Activated CD4-positive, alpha-beta T cell treated with anti-CD3 and anti-CD28 coated beads, Interleukin-2, amount 50 U/mL, for 1 hour (primary cell): ENCODE results near the gene DEXI.

Source experiments
- DNase-seq: peaks from one replicate; pipeline ENCODE4 v3.0.0-alpha.2; 2020

Gene DEXI

DNA sequence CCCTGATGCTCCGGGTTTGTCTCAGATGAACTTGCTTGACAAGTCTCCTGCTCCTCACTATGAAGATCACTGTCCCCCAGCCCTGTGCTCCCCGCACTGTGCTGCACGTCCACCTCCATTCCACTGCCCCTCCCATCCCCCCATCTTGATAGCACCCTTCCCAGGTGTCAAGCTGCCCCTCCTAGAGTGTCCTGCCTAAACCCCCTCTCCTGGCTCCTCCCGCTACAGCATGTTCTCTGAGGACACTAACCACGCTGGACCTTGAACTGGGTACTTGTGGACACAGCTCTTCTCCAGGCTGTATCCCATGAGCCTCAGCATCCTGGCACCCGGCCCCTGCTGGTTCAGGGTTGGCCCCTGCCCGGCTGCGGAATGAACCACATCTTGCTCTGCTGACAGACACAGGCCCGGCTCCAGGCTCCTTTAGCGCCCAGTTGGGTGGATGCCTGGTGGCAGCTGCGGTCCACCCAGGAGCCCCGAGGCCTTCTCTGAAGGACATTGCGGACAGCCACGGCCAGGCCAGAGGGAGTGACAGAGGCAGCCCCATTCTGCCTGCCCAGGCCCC, 18.5 kb downstream of the DEXI start:
- DNase-seq, result no peak

- no peak for DNase-seq
Measured at GRCh38 chr16:10923146-10923649, 19.1 kb downstream of the DEXI start.

DNA sequence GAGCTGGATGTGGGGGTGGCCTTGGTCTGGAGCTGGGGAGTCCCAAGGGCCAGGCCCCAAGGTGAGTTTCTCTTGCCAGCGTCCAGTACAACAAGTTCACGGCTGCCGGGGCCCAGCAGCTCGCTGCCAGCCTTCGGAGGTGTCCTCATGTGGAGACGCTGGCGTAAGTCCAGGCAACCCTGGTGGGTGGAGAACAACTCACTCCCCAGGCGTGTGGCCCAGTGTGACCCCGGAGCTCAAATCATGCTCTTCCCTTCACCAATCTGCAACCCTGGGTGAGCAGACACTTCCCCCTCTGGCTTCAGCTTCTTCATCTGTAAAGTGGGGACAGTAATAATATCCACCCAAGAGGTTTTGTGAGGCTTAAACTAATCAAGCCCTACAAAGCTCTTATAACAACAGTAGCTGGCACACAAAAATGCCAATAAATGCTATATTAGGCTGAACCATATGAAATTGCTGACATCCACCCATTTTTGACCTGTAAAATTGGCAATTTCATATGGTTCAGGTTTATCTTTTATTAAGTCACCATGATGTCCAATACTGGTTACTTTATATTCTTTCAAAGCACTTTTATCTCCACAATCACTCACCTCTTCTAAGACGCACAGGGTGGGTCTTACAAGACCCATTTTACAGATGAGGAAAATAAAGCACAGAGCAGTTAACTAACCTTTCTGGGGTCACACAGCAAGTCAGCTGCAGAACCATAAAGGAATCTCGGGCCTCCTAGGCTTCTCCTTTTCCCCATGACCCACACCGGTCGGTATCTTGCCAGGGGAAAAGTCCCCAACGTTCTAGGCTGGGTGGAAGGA, 19.7 kb downstream of the DEXI start:
- no peak for DNase-seq

- DNase-seq, result no peak
Measured at GRCh38 chr16:10921536-10922327, 20.5 kb downstream of the DEXI start.

DNA sequence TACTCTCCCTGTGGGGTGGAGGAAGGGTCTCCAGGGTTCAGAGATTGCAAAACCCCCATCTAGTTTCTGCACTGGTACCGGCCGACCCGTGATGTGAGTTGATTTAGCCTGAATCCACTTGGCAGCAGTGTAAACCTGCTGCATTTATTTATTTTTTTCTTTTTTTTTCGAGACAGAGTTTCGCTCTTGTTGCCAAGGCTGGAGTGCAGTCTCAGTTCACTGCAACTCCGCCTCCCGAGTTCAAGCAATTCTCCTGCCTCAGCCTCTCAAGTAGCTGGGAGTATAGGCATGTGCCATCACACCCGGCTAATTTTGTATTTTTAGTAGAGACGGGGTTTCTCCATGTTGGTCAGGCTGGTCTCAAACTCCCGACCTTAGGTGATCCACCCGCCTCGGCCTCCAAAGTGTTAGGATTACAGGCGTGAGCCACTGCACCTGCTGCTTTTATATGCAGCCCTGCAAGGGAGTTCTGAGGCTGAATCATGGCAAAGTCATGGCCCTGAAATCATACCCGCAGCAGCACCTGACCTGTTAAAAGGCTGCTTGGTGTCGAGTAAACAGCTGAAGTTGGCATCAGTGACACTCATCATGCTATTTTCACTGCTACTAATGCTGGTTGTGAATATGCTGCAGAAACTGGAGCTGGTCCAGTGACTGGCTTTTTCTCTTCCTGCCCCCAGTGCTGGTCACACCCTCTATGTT, 21.4 kb downstream of the DEXI start:
- DNase-seq, result no peak

- no peak for DNase-seq
Measured at GRCh38 chr16:10919003-10919351, 23.3 kb downstream of the DEXI start.

DNA sequence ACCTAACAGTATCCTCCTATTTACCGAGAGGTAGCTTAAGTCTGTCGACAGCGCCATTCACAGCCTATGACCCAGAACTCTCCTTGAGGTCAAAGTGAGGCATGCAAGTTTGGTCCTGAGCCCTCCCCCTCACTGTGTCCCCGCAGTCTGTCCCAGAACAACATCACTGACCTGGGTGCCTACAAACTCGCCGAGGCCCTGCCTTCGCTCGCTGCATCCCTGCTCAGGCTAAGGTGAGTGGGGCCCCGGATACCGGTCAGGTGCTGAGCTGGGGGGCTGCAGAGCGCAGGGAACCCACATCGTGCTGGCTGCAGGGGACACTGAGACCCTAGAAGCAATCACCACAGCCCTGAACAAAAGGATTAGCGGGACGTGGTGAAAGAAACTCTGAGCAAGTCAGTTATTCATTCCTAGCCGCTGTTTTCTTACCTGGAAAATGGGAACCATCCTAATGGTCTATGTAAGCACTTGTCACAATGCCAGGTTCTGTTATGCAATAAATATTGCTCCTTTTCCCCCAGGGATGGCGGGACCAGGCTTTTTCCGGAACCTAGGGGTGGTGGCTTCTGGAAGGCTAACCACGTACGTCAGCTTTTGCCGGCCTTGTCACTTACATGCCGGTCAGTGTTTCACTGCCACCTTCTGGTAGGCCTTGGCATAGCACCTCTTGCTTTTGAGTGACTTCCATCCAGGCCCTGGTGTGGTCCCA, 23.8 kb downstream of the DEXI start:
- DNase-seq, result peak; percentile 73

DNA sequence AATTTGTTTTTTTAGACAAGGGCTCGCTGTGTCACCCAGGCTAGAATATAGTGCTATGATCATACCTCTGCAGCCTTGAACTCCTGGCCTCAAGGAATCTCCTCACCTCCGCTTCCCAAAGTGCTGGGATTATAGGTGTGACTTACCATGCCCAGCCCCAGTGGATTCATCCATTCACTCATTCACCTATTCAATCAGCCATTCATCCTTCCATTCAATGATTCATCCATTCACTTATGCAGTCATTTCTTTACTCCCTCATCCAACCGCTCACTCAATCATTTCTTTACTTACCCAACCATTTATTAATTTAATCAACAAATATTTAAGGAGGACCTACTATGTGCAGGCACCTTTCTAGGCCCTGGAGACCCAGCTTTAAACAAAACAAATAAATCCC, 25.7 kb downstream of the DEXI start:
- no peak for DNase-seq

DNA sequence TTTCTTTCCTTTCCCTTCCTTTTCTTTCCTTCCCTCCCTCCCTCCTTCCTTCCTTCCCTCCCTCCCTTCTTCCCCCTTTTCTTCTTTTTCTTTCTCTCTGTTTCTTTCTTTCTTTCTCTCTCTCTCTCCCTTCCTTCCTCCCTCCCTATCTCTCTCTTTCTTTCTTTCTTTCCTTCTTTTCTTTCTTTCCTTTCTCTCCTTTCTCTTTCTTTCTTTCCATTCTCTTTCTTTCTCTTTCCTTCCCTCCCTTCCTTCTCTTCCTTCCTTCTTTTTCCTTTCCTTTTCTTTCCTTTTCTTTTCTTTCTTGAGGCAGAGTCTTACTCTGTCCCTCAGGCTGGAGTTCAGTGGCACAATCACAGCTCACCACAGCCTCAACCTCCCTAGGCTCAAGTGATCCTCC, 31.0 kb downstream of the DEXI start:
- no peak for DNase-seq

DNA sequence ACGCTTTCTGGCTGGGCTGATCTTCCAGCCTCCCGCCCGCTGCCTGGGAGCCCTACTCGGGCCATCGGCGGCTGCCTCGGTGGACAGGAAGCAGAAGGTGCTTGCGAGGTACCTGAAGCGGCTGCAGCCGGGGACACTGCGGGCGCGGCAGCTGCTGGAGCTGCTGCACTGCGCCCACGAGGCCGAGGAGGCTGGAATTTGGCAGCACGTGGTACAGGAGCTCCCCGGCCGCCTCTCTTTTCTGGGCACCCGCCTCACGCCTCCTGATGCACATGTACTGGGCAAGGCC, 34.6 kb downstream of the DEXI start:
- DNase-seq, result no peak

- DNase-seq, result no peak
Measured at GRCh38 chr16:10906914-10907756, 35.1 kb downstream of the DEXI start.

DNA sequence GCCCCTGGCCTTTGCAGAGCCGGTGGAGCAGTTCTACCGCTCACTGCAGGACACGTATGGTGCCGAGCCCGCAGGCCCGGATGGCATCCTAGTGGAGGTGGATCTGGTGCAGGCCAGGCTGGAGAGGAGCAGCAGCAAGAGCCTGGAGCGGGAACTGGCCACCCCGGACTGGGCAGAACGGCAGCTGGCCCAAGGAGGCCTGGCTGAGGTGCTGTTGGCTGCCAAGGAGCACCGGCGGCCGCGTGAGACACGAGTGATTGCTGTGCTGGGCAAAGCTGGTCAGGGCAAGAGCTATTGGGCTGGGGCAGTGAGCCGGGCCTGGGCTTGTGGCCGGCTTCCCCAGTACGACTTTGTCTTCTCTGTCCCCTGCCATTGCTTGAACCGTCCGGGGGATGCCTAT, 35.8 kb downstream of the DEXI start:
- DNase-seq, result no peak

GRCh38 chr16:10902999-10903398, 39.3 kb downstream of the DEXI start:
- DNase-seq, result no peak

DNA sequence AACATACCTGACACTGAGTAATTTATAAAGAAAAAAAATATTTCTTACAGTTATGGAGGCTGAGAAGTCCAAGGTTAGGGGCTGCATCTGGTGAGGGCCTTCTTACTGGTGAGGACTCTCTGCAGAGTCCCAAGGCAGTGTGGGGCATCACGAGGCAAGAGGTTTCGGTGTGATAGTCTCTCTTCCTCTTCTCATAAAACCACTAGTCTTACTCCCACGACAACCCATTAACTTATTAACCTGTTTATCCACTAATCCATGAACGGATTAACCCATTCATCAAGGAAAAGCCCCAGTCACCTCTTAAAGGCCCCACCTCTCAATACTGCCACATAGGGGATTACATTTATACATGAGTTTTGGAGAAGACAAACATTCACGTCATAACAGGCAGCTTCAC, 45.1 kb downstream of the DEXI start:
- DNase-seq, result no peak

- no peak for DNase-seq
Measured at GRCh38 chr16:10896723-10897122, 45.5 kb downstream of the DEXI start.

- no peak for DNase-seq
Measured at GRCh38 chr16:10896165-10896564, 46.1 kb downstream of the DEXI start.

DNA sequence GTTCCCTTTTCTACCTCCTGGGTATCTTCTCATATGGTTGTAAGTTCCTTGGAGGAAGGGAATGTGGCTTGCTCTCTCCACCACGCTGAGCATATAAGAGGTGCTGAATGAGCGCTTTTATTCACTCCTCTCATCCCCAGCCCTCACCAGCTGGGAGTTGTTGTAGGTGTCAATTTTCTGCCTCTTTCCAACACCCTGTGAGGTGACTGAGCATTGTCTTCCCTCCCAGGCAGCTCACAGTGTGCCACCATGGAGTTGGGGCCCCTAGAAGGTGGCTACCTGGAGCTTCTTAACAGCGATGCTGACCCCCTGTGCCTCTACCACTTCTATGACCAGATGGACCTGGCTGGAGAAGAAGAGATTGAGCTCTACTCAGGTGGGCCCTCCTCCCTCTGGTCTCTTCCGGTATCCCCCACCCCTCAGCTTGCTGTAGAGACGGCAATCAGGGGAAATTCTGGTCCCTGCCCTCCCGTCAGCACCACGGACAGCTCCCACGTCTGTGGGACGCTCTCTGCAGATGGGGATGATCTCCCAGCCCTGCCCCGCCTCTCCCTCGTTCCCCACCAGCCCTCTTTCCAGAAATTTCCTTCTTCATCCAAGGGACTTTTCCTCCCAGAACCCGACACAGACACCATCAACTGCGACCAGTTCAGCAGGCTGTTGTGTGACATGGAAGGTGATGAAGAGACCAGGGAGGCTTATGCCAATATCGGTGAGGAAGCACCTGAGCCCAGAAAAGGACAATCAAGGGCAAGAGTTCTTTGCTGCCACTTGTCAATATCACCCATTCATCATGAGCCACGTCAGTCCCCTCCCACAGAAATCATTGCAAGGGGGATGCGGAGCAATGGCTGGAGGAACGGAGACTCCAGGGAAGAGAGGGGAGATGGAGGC, 47.0 kb downstream of the DEXI start:
- peak; percentile 23 for DNase-seq

- no peak for DNase-seq
Measured at GRCh38 chr16:10892782-10893318, 49.4 kb downstream of the DEXI start.

DNA sequence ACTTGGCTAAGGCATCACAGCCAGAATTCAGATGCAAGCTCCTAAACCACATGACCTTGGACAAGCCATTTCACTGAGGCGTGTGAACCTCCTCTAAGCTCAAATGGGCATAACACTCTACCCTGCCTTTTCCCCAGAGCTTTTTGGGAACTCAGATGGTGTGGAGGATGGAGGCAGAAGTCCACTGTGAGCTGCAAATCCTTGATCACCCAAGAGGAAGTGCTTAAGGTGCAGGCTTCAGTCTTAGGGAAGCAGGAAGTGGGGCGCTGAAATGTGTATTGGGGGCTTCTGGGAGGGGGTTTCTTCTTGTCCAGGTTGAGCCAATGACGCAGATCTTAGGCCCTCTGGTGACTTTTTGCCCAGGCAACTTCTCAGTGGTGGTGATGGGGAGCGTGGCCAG, 52.4 kb downstream of the DEXI start:
- no peak for DNase-seq

DNA sequence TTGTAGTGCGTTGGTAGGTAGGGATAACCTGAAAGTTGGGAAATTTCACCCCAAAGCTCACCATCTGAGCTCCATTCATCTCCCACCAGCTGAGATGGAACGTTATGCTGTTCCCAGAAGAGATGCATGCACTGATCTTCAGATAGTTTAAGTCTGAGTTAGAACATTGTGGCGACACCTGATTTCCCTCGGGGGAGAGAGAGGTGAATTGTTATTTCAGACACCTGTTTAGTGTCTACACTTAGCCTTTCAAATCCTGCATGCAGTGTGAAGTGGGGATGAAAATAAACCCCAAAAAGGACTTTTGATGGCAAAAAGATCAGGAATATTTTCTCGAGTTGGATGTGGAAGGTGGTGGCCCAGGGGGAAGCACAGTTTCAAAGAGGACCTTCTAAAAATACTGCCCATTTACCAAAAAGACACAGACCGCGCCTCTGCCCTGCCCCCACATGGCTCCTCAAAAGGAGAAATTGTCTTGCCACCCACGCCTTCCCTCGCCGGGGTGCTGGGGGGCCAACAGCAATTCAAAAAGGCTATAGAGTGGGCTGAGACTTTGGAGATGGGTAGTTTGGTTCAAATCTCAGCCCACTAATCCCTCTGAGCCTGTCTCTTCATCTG, 53.8 kb downstream of the DEXI start:
- no peak for DNase-seq
